Esophagus (tissue), 2 donors: ENCODE measurements around the gene CCDC13. TPM values are rescaled to one million over a fixed set of nuclear protein-coding genes. Genes with fewer than 3 reads are reported as not detected.

Experiments
- H3K27ac ChIP-seq, 2 donors: one replicate each; pipeline ENCODE4 v1.5.1; 2013; ENCODE audit warnings: low read depth in 2 of 2, mild to moderate bottlenecking in 2 of 2, inconsistent platforms in 1 of 2, low read length in 1 of 2, moderate library complexity in 1 of 2
- H3K27me3 ChIP-seq, 2 donors: one replicate each; pipeline ENCODE4 v1.6.1; 2013; ENCODE audit warnings: low read length in 2 of 2, control low read depth in 1 of 2, mild to moderate bottlenecking in 1 of 2; ENCODE audit not compliant: insufficient read depth in 2 of 2, control insufficient read depth in 1 of 2
- H3K36me3 ChIP-seq, 2 donors: one replicate each; pipeline ENCODE4 v1.6.1; 2013; ENCODE audit warnings: low read length in 1 of 2; ENCODE audit not compliant: control insufficient read depth in 2 of 2, insufficient read depth in 2 of 2
- H3K4me1 ChIP-seq, 2 donors: one replicate each; pipeline ENCODE4 v1.6.1; 2013; ENCODE audit warnings: low read length in 1 of 2; ENCODE audit not compliant: control insufficient read depth in 2 of 2, insufficient read depth in 2 of 2
- H3K4me3 ChIP-seq, 2 donors: one replicate each; pipeline ENCODE4 v1.5.1; 2013; ENCODE audit warnings: low read length in 2 of 2, mild to moderate bottlenecking in 2 of 2, low read depth in 1 of 2, moderate library complexity in 1 of 2
- H3K9me3 ChIP-seq, 2 donors: one replicate each; pipeline ENCODE4 v1.6.1; 2013; ENCODE audit warnings: mild to moderate bottlenecking in 2 of 2, low read depth in 1 of 2, low read length in 1 of 2, moderate library complexity in 1 of 2; ENCODE audit not compliant: control insufficient read depth in 2 of 2, insufficient read depth in 1 of 2
- WGBS, 2 donors: extraction: QIAGEN DNeasy Blood & Tissue Kit; methylation state at CpG; one replicate each; pipeline ENCODE4 v1.1.7; 2013; 5-methylcytosine and 5-hydroxymethylcytosine counted together
- polyA plus RNA-seq, 2 donors: library from polyadenylated mRNA; stranded (reverse); fragments of 200-250 nt; gene quantifications; one replicate each; pipeline ENCODE4 v1.2.3, GENCODE V29; 2013
- donor health status: healthy with polysubstance abuse.
- donor health status: Bipolar disorder and iron deficiency.

Gene CCDC13
- polyA plus RNA-seq, 2 donors = 0.53 to 1.0 TPM

GRCh38 chr3:42747581-42747980 lies 25.5 kb downstream of the CCDC13 start:
- Histone ChIP-seq H3K4me3 (no peak overlapping the region), H3K36me3 (no peaks in the 10 kb centered on the region), H3K4me1 (peaks cover 0 to 12% of the 10 kb centered on the region in 2 donors), H3K27ac (peak overlapping the region in 1 of 2 donors; percentile 8), H3K9me3 (no peaks in the 10 kb centered on the region), H3K27me3 (no peaks in the 10 kb centered on the region)
- WGBS, 2 donors = 35 to 46% methylated on average over 6 of the region's 6 CpGs

- WGBS, 2 donors = 61 to 69% methylated on average over 11 of the region's 11 CpGs
- Histone ChIP-seq H3K27ac (peak overlapping the region; percentile 52 to 80), H3K4me1 (peaks cover 0 to 12% of the 10 kb centered on the region in 2 donors)
Observed at GRCh38 chr3:42746455-42747450, 26.3 kb downstream of the CCDC13 start.

GRCh38 chr3:42745776-42746454 lies 27.1 kb downstream of the CCDC13 start:
- Histone ChIP-seq H3K4me1 (peaks cover 0 to 12% of the 10 kb centered on the region in 2 donors), H3K27ac (peak overlapping the region; percentile 52 to 80)
- WGBS, 2 donors = 46 to 63% methylated on average over 8 of the region's 8 CpGs

More at GRCh38 chr3:42746455-42747450, 26.3 kb downstream of the CCDC13 start:
- no peak overlapping the region for H3K4me3 ChIP-seq
- H3K36me3 ChIP-seq = no peaks in the 10 kb centered on the region
- H3K27me3 ChIP-seq = no peaks in the 10 kb centered on the region
- no peaks in the 10 kb centered on the region for H3K9me3 ChIP-seq

GRCh38 chr3:42745291-42745745 lies 27.7 kb downstream of the CCDC13 start:
- Histone ChIP-seq H3K4me1 (peaks cover 0 to 12% of the 10 kb centered on the region in 2 donors), H3K36me3 (no peaks in the 10 kb centered on the region), H3K27ac (peak overlapping the region; percentile 52 to 80), H3K27me3 (no peaks in the 10 kb centered on the region), H3K4me3 (no peak overlapping the region), H3K9me3 (no peaks in the 10 kb centered on the region)
- 35 to 63% methylated on average over 3 of the region's 3 CpGs for WGBS, 2 donors

More at GRCh38 chr3:42745776-42746454, 27.1 kb downstream of the CCDC13 start:
- no peak overlapping the region for H3K4me3 ChIP-seq
- no peaks in the 10 kb centered on the region for H3K27me3 ChIP-seq
- H3K36me3 ChIP-seq = no peaks in the 10 kb centered on the region
- no peaks in the 10 kb centered on the region for H3K9me3 ChIP-seq

GRCh38 chr3:42743204-42743995 lies 29.7 kb downstream of the CCDC13 start:
- H3K4me1 ChIP-seq = peaks cover 0 to 12% of the 10 kb centered on the region in 2 donors

GRCh38 chr3:42742688-42743087 lies 30.4 kb downstream of the CCDC13 start:
- Histone ChIP-seq H3K27me3 (no peaks in the 10 kb centered on the region), H3K36me3 (no peaks in the 10 kb centered on the region), H3K4me1 (peaks cover 0 to 9% of the 10 kb centered on the region in 2 donors), H3K27ac (no peak overlapping the region), H3K4me3 (no peak overlapping the region), H3K9me3 (peaks cover 0 to 2% of the 10 kb centered on the region in 2 donors)
- 93 to 94% methylated on average over 9 of the region's 9 CpGs for WGBS, 2 donors

More at GRCh38 chr3:42743204-42743995, 29.7 kb downstream of the CCDC13 start:
- no peaks in the 10 kb centered on the region for H3K27me3 ChIP-seq
- WGBS, 2 donors = 93% methylated on average over 7 of the region's 7 CpGs
- H3K36me3 ChIP-seq = no peaks in the 10 kb centered on the region
- no peak overlapping the region for H3K27ac ChIP-seq
- peaks cover 0 to 2% of the 10 kb centered on the region in 2 donors for H3K9me3 ChIP-seq
- no peak overlapping the region for H3K4me3 ChIP-seq

GRCh38 chr3:42742259-42742658 lies 30.8 kb downstream of the CCDC13 start:
- WGBS, 2 donors = 89 to 92% methylated on average over 4 of the region's 4 CpGs
- Histone ChIP-seq H3K27ac (no peak overlapping the region), H3K4me3 (no peak overlapping the region), H3K36me3 (no peaks in the 10 kb centered on the region), H3K9me3 (peaks cover 0 to 2% of the 10 kb centered on the region in 2 donors), H3K27me3 (no peaks in the 10 kb centered on the region), H3K4me1 (peaks cover 0 to 9% of the 10 kb centered on the region in 2 donors)

GRCh38 chr3:42741796-42742195 lies 31.3 kb downstream of the CCDC13 start:
- no peaks in the 10 kb centered on the region for H3K27me3 ChIP-seq
- WGBS, 2 donors = 83 to 90% methylated on average over 3 of the region's 3 CpGs
- peaks cover 0 to 4% of the 10 kb centered on the region in 2 donors for H3K4me1 ChIP-seq
- H3K27ac ChIP-seq = no peak overlapping the region
- H3K36me3 ChIP-seq = no peaks in the 10 kb centered on the region
- H3K4me3 ChIP-seq = no peak overlapping the region
- H3K9me3 ChIP-seq = peaks cover 0 to 2% of the 10 kb centered on the region in 2 donors
